Ramos (cell line): ENCODE results near the gene COPZ2.

Experiments used
- in situ Hi-C: fragments of 300-500 bp; cut with MboI; formaldehyde crosslinking; loops from one replicate; pipeline ENCODE4 v1.14.3; 2022; ENCODE audit warnings: low sequenced_read_pairs; ENCODE audit not compliant: unreplicated experiment

Gene COPZ2

GRCh38 chr17:48056879-48057278 lies 19.3 kb upstream of the COPZ2 start:
- in situ Hi-C loops, result no loop called here

- in situ Hi-C loops, result no loop called here
Observed at GRCh38 chr17:48056246-48056745, 18.7 kb upstream of the COPZ2 start.

GRCh38 chr17:48055531-48056245 lies 18.1 kb upstream of the COPZ2 start:
- in situ Hi-C loops, result no loop called here

- in situ Hi-C loops, result no loop called here
Observed at GRCh38 chr17:48054238-48055185, 16.9 kb upstream of the COPZ2 start.

- in situ Hi-C loops, result no loop called here
Observed at GRCh38 chr17:48053758-48054237, 16.2 kb upstream of the COPZ2 start.

GRCh38 chr17:48052956-48053757 lies 15.6 kb upstream of the COPZ2 start:
- in situ Hi-C loops, result no loop called here

- in situ Hi-C loops, result no loop called here
Observed at GRCh38 chr17:48051706-48052486, 14.3 kb upstream of the COPZ2 start.

- in situ Hi-C loops, result no loop called here
Observed at GRCh38 chr17:48051283-48051682, 13.7 kb upstream of the COPZ2 start.

- in situ Hi-C loops, result no loop called here
Observed at GRCh38 chr17:48048384-48049126, 11.0 kb upstream of the COPZ2 start.

- in situ Hi-C loops, result no loop called here
Observed at GRCh38 chr17:48047741-48048383, 10.3 kb upstream of the COPZ2 start, which contains the start of gene NFE2L1. TSS of gene NFE2L1 (plus strand) at chr17:48048359. CDS start at chr17:48051119, 2,760 bp downstream.

GRCh38 chr17:48047113-48047740 lies 9.6 kb upstream of the COPZ2 start:
- in situ Hi-C loops, result no loop called here

GRCh38 chr17:48046296-48046695 lies 8.7 kb upstream of the COPZ2 start:
- in situ Hi-C loops, result no loop called here

GRCh38 chr17:48045316-48046001 lies 7.9 kb upstream of the COPZ2 start:
- in situ Hi-C loops, result no loop called here

GRCh38 chr17:48044851-48045250 lies 7.3 kb upstream of the COPZ2 start:
- in situ Hi-C loops, result no loop called here

- in situ Hi-C loops, result no loop called here
Observed at GRCh38 chr17:48043176-48043575, 5.6 kb upstream of the COPZ2 start.

- in situ Hi-C loops, result no loop called here
Observed at GRCh38 chr17:48038687-48039086, 1.1 kb upstream of the COPZ2 start.

GRCh38 chr17:48037838-48038323 lies 284 bp upstream of the COPZ2 start:
- in situ Hi-C loops, result no loop called here
